Testis (tissue), 2 donors: ENCODE results near the gene CLEC16A.

Experiments used
- CTCF ChIP-seq, 3 experiments: fragments of 450-650 bp in 2 of 3; fragments of 200-600 bp in 1 of 3; sonication (generic) in 1 of 3; IDR thresholded peaks; one replicate each; pipeline ENCODE4 v1.5.1; 2016 to 2019; ENCODE audit warnings: antibody characterized with exemption in 3 of 3, mild to moderate bottlenecking in 2 of 3, moderate library complexity in 1 of 3
- POLR2A ChIP-seq: fragments of 450-650 bp; IDR thresholded peaks from one replicate; pipeline ENCODE4 v1.6.1; 2017; ENCODE audit warnings: antibody characterized with exemption, mild to moderate bottlenecking, moderate library complexity

- TF ChIP-seq CTCF (IDR thresholded peaks at IDR 0.05): no peak
- no peak for TF ChIP-seq POLR2A
Observed at GRCh38 chr16:10976634-10977033, 32.3 kb downstream of the CLEC16A start.
